ENCODE data around the gene GAGE12H.
"Not testable (repeated sequence)": the region's sequence is repeated elsewhere in the genome, so short reads cannot be mapped to it uniquely, and the experiment has no call there.

The GAGE12H gene

GRCh38 chrX:49579649-49580048 lies at the start of gene GAGE12H:
Gene GAGE12H (plus strand): TSS chrX:49579949. CDS start chrX:49581104, 1,155 bp downstream.
- not testable (repeated sequence) for DNase-seq

- DNase-seq = not testable (repeated sequence)
These were observed 47.9 kb upstream of the GAGE12H start, which contains the start of gene GAGE12C for GRCh38 chrX:49531877-49532276. Gene GAGE12C (plus strand): TSS chrX:49532177. CDS start chrX:49533332, 1,155 bp downstream.

GRCh38 chrX:49541433-49541832 lies 38.3 kb upstream of the GAGE12H start, which contains the start of gene GAGE12D:
Gene GAGE12D (plus strand): TSS chrX:49541733. CDS start chrX:49542888, 1,155 bp downstream.
- not testable (repeated sequence) for DNase-seq

- not testable (repeated sequence) for DNase-seq
These were observed 28.8 kb upstream of the GAGE12H start, which contains the start of gene GAGE12E for GRCh38 chrX:49550989-49551388. Gene GAGE12E (plus strand): TSS chrX:49551289. CDS start chrX:49552444, 1,155 bp downstream.

DNA sequence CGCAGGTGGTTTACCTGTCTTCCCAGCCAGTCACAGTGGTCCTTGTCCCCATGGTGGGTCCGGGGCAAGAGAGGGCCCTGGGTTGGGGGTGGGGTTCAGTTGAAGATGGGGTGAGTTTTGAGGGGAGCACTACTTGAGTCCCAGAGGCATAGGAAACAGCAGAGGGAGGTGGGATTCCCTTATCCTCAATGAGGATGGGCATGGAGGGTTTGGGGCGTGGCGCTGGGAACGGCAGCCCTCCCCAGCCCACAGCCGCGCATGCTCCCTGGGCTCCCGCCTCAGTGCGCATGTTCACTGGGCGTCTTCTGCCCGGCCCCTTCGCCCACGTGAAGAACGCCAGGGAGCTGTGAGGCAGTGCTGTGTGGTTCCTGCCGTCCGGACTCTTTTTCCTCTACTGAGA lies 19.2 kb upstream of the GAGE12H start, which contains the start of gene GAGE12F:
TSS of gene GAGE12F (plus strand) at position 301 of the 400 bp plus-strand sequence. CDS start 1,155 bp downstream, outside the sequence.
- DNase-seq = not testable (repeated sequence)

DNA sequence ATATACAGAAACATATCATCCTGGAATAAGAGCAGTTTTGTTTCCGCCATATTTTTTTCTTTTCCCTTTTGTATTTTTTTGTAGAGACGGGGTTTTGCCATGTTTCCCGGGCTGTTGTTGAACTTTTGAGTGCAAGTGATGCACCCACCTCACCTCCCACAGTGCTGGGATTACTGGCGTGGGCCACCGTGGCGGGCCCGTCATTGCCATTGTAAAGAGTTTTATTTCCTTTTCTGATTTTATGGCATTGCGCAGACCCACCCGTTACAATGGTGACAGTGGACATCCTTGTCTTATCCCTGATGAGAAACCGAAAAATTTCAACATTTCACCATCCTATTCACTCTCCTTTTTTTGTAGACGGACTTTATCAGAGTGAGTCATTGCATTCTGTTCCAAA lies 11.0 kb upstream of the GAGE12H start:
- peak; percentile 13 for DNase-seq

DNA sequence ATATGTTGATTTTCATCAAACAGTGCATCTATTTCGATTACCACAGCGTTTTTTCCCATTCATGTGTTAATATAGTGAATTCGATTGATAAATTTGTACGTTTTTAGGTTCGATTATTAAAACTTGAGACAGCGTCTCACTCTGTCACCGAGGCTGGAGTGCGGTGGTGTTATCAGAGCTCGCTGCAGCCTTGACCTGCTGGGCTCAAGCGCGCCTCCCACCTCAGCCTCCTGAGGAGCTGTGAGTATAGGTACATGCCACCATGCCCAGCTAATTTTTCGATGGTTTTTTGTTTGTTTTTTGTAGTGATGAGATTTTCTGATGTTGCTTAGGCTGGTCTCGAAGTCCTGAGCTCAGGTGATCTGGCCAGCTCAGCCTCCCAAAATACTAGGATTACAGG lies 10.6 kb upstream of the GAGE12H start:
- DNase-seq = not testable (repeated sequence)

- not testable (repeated sequence) for DNase-seq
These were observed 9.6 kb upstream of the GAGE12H start, which contains the start of gene GAGE12G for GRCh38 chrX:49570100-49570499. Gene GAGE12G (plus strand): TSS chrX:49570400. CDS start chrX:49571555, 1,155 bp downstream.

GRCh38 chrX:49589196-49589595 lies 9.4 kb downstream of the GAGE12H start, which contains the start of gene GAGE2A:
Gene GAGE2A (plus strand): TSS chrX:49589496. CDS start chrX:49590651, 1,155 bp downstream.
- not testable (repeated sequence) for DNase-seq

GRCh38 chrX:49589769-49590478 lies 10.2 kb downstream of the GAGE12H start:
- peak; percentile 15 for DNase-seq

GRCh38 chrX:49590488-49590887 lies 10.7 kb downstream of the GAGE12H start:
- DNase-seq = not testable (repeated sequence)

DNA sequence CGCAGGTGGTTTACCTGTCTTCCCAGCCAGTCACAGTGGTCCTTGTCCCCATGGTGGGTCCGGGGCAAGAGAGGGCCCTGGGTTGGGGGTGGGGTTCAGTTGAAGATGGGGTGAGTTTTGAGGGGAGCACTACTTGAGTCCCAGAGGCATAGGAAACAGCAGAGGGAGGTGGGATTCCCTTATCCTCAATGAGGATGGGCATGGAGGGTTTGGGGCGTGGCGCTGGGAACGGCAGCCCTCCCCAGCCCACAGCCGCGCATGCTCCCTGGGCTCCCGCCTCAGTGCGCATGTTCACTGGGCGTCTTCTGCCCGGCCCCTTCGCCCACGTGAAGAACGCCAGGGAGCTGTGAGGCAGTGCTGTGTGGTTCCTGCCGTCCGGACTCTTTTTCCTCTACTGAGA lies 19.0 kb downstream of the GAGE12H start, which contains the start of gene GAGE1:
TSS of gene GAGE1 (plus strand) at position 301 of the 400 bp plus-strand sequence. CDS start 1,155 bp downstream, outside the sequence.
- not testable (repeated sequence) for DNase-seq

DNA sequence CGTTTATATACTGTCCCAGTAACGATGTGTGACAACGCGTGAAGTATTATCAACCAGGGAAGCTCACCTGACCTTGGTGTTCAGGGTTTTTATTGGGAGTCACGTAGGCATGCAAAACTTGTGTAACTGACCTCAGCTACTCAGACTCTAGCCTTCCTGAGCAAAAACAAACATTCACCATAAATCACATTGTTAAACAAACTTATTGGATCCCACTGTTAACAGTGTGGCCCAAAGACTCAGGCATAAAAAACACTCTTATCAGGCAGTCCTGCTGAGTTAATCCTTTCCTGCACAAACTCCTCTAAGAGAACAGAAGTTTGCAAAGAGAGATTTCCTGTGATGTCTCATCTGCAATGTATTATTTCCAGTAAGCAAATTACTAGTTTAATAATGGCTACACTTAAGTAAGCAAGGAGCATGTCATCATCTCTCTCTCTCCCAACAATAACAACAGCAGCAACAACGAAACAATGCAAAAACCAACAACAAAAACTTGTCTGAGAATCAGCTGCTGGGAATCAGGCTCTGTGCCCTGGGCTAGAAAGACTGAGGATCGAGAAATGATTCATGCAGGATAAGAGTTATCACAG lies 31.1 kb downstream of the GAGE12H start:
- DNase-seq = no peak

DNA sequence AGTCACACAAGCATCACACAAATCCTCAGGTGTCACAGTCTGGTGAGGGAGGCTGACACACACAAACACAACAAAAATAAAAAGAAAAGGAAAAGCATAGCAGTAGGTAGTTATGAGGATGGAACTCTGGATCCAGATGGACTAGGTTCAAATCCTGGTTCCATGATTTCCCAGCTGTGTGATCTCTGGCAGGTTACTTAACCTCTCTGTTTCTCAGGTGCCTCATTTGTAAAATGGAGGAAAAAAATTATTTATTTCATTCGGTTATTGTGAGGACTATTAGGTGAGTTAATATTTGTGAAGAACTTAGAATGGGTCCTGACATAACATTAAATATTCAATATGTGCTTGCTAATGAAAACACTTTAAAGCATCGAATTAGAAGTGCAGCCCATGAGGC lies 38.8 kb downstream of the GAGE12H start:
- no peak for DNase-seq

DNA sequence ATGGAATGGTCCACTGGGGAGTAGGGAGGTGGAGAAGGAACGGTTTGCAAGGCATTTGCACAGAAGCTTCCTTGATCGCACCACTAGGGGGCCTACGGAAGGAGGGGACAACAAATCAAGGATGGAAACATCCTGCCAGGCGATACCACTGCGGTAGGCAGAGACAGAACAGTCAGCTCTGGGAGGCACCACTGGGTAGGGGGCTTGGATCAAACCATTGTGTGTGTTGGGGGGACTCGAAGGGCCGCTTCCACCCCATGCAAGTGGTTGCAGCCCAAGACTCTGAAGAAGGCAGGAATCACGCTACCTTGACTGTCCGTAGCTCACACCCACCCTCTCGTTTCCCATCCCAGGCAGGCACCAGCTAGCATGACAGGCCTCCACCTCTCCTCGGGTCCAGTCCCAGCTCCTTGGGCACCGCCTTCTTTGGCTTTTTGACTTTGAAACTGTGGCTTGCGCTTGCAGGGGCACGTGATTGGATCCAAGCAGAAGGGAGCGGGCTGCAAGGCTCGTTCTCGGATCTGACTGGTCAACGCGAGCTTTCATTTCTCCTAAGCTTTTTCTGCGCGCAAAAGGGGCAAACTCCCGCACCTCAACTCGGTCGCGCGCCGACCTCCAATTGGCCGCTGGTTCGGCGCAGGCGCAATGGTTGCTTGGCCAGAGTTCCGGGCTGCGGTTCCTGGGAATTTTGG lies 47.5 kb downstream of the GAGE12H start:
- no peak for DNase-seq

All from activated CD8-positive, alpha-beta memory T cell treated with anti-CD3 and anti-CD28 coated beads, Interleukin-2, amount 50 U/mL, for 4 hours (primary cell).